Measurements from ENCODE around the gene AMMECR1. TPM values are rescaled to one million over a fixed set of nuclear protein-coding genes. Genes with fewer than 3 reads are reported as not detected.

The AMMECR1 gene
- total RNA-seq, 3 donors from 2014 or later (not counting 1 experiment from before 2014, with no cell fraction given): 10.0 to 16.7 (median 11.5) TPM

DNA sequence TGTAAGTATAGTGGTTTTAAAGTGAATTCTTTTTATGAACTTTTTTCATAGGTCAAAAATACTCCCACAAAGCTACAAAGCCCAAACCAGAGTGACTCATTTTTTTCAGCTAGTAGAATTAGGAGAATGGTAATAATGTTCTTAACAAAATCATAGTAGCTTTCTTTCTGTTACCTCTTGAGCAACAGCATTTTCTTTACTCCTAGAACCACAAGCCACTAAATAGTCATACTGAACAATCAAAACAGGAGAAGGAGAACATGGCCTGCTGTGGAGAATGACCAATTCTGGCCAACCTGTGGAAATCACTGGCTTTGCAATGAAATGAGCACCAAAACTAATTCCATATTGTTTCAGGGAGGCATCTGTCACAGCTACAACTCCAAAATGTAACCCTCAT lies 112.9 kb downstream of the AMMECR1 start:
- Histone ChIP-seq H3K27me3 (ENCODE audit: control insufficient read depth, insufficient read depth, low read length) (no peaks in the 10 kb centered on the region), H3K9me3 (ENCODE audit: control insufficient read depth, insufficient read depth, low read length) (no peaks in the 10 kb centered on the region), H3K4me1 (ENCODE audit: control insufficient read depth, insufficient read depth, low read length) (no peaks in the 10 kb centered on the region), H3K36me3 (ENCODE audit: control insufficient read depth, insufficient read depth, low read length) (peaks cover 1% of the 10 kb centered on the region), H3K27ac (ENCODE audit: low read length) (no peak overlapping the region), H3K4me3 (ENCODE audit: low read length) (no peak overlapping the region)
- Mint-ChIP-seq H3K9me3 (no peaks in the 10 kb centered on the region), H3K36me3 (no peaks in the 10 kb centered on the region), H3K27ac (no peak overlapping the region), H3K27me3 (ENCODE audit: low read depth in 2 of 2) (peaks cover 0 to 6% of the 10 kb centered on the region in 2 donors), H3K4me1 (peaks cover 0 to 12% of the 10 kb centered on the region in 2 donors), H3K4me3 (no peak overlapping the region)
- no peak for DNase-seq
- ATAC-seq: no peak
- intact Hi-C loops (cut with micrococcal nuclease): loop anchor here (10.0 kb wide), 1 partner anchor 60 kb away; no protein-coding TSS in a partner anchor
- TF ChIP-seq CTCF (IDR thresholded peaks at IDR 0.05): no peak

GRCh38 chrX:110201799-110202198 lies 116.1 kb downstream of the AMMECR1 start:
- H3K27ac Mint-ChIP-seq: no peak overlapping the region
- 100% methylated on average over 1 of the region's 3 CpGs for WGBS (ENCODE audit: insufficient coverage)
- H3K9me3 Mint-ChIP-seq: no peaks in the 10 kb centered on the region
- ATAC-seq: no peak
- intact Hi-C loops (cut with micrococcal nuclease): loop anchor here (10.0 kb wide), 1 partner anchor 63 kb away; no protein-coding TSS in a partner anchor
- no peak for DNase-seq
- H3K4me3 Mint-ChIP-seq: no peak overlapping the region
- H3K27ac ChIP-seq (ENCODE audit: low read length): no peak overlapping the region
- no peaks in the 10 kb centered on the region for H3K27me3 ChIP-seq (ENCODE audit: control insufficient read depth, insufficient read depth, low read length)
- no peaks in the 10 kb centered on the region for H3K36me3 Mint-ChIP-seq
- H3K9me3 ChIP-seq (ENCODE audit: control insufficient read depth, insufficient read depth, low read length): no peaks in the 10 kb centered on the region
- no peaks in the 10 kb centered on the region for H3K4me1 ChIP-seq (ENCODE audit: control insufficient read depth, insufficient read depth, low read length)
- peaks cover 0 to 10% of the 10 kb centered on the region in 2 donors for H3K4me1 Mint-ChIP-seq
- no peaks in the 10 kb centered on the region for H3K27me3 Mint-ChIP-seq (ENCODE audit: low read depth in 2 of 2)
- H3K4me3 ChIP-seq (ENCODE audit: low read length): no peak overlapping the region
- no peak for TF ChIP-seq CTCF (IDR thresholded peaks at IDR 0.05)
- H3K36me3 ChIP-seq (ENCODE audit: control insufficient read depth, insufficient read depth, low read length): peaks cover 3% of the 10 kb centered on the region

DNA sequence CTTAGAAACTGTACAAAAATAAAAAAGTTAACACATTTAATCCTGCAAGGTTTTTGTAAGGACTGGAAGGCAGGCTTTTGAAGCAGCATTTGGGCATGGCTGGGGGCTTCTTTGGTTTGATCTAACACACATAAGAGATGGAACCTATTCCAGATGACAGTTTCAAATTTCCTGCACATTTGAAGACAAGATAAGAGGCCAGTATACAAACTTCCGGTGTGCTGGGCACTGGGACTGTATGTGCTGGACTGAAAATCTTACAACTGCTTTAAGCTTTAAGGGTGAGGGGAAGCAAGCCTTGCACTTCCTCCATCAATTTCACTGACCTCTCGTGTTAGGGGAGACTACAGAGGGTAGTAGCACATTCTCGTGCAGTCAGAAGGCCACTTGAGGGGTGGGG lies 122.9 kb downstream of the AMMECR1 start:
- H3K27me3 Mint-ChIP-seq (ENCODE audit: low read depth in 2 of 2): no peaks in the 10 kb centered on the region
- peaks cover 2% of the 10 kb centered on the region for H3K36me3 ChIP-seq (ENCODE audit: control insufficient read depth, insufficient read depth, low read length)
- H3K4me3 Mint-ChIP-seq: no peak overlapping the region
- WGBS (ENCODE audit: insufficient coverage): 100% methylated on average over 1 of the region's 3 CpGs
- H3K27me3 ChIP-seq (ENCODE audit: control insufficient read depth, insufficient read depth, low read length): no peaks in the 10 kb centered on the region
- intact Hi-C loops (cut with micrococcal nuclease): no loop called here
- H3K4me3 ChIP-seq (ENCODE audit: low read length): no peak overlapping the region
- H3K27ac Mint-ChIP-seq: no peak overlapping the region
- H3K4me1 ChIP-seq (ENCODE audit: control insufficient read depth, insufficient read depth, low read length): no peaks in the 10 kb centered on the region
- peaks cover 6 to 7% of the 10 kb centered on the region in 2 donors for H3K4me1 Mint-ChIP-seq
- DNase-seq (no peak), ATAC-seq (no peak)
- no peaks in the 10 kb centered on the region for H3K9me3 Mint-ChIP-seq
- H3K27ac ChIP-seq (ENCODE audit: low read length): no peak overlapping the region
- no peaks in the 10 kb centered on the region for H3K36me3 Mint-ChIP-seq
- no peak for TF ChIP-seq CTCF (IDR thresholded peaks at IDR 0.05)
- H3K9me3 ChIP-seq (ENCODE audit: control insufficient read depth, insufficient read depth, low read length): no peaks in the 10 kb centered on the region

GRCh38 chrX:110192516-110192915 lies 125.4 kb downstream of the AMMECR1 start:
- Histone ChIP-seq H3K4me1 (ENCODE audit: control insufficient read depth, insufficient read depth, low read length) (no peaks in the 10 kb centered on the region), H3K4me3 (ENCODE audit: low read length) (no peak overlapping the region), H3K27me3 (ENCODE audit: control insufficient read depth, insufficient read depth, low read length) (no peaks in the 10 kb centered on the region), H3K27ac (ENCODE audit: low read length) (no peak overlapping the region), H3K36me3 (ENCODE audit: control insufficient read depth, insufficient read depth, low read length) (no peaks in the 10 kb centered on the region), H3K9me3 (ENCODE audit: control insufficient read depth, insufficient read depth, low read length) (no peaks in the 10 kb centered on the region)
- Mint-ChIP-seq H3K9me3 (no peaks in the 10 kb centered on the region), H3K4me3 (no peak overlapping the region), H3K27me3 (ENCODE audit: low read depth in 2 of 2) (no peaks in the 10 kb centered on the region), H3K27ac (no peak overlapping the region), H3K36me3 (no peaks in the 10 kb centered on the region), H3K4me1 (peaks cover 16 to 18% of the 10 kb centered on the region in 2 donors)
- intact Hi-C loops (cut with micrococcal nuclease): no loop called here
- TF ChIP-seq CTCF (IDR thresholded peaks at IDR 0.05): no peak
- DNase-seq (no peak), ATAC-seq (no peak)
- WGBS (ENCODE audit: insufficient coverage): no CpG with 5 or more reads among the region's 4 CpGs

Data from natural killer cell (primary cell).